ENCODE data around the gene LRRC18.

DNA sequence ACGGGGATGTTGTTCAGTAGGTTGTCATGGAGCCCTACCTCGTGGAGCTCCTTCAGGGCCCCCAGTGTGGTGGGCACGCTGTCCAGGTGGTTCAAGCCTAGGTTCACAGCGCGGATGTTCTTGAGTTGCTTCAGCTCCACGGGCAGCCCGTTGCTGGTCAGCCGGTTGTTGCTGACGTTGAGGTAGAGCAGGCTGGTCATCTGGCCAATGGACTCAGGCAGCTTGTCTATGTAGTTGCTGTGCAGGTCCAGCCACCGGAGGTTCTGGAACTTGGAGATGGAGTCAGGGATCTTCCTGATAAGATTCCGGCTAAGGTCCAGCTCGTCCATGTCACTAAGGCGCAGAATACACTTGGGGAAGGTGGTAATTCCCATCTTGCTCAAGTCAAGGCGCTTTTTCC is 26.0 kb downstream of the LRRC18 start:
- no peak for TF ChIP-seq EZH2 (IDR thresholded peaks at IDR 0.05)
- no peak for TF ChIP-seq POLR2AphosphoS5 (IDR thresholded peaks at IDR 0.05; ENCODE audit: borderline replicate concordance, low read depth, low read length)
- no peak for TF ChIP-seq FOXP2 (optimal IDR thresholded peaks at IDR 0.05; ENCODE audit: control extremely low read depth, extremely low read length, insufficient read depth)

Data from SK-N-MC (cell line).